Measurements from ENCODE around the gene ATXN10.

The ATXN10 gene

GRCh38 chr22:45645150-45645525 is 26.5 kb upstream of the ATXN10 start:
- no peak for DNase-seq (ENCODE audit: low read depth, low spot score)

GRCh38 chr22:45645526-45646414 is 25.9 kb upstream of the ATXN10 start:
- DNase-seq (ENCODE audit: low read depth, low spot score): no peak
- no peak overlapping the region for H3K27ac ChIP-seq (ENCODE audit: low read length)
- H3K36me3 ChIP-seq (ENCODE audit: control insufficient read depth, insufficient read depth, low read length): no peaks in the 10 kb centered on the region
- H3K9me3 ChIP-seq (ENCODE audit: control insufficient read depth, insufficient read depth, low read length): no peaks in the 10 kb centered on the region
- H3K4me3 ChIP-seq (ENCODE audit: low read length): no peak overlapping the region; the same call in 1 of the 2 replicates
- WGBS (ENCODE audit: insufficient coverage, insufficient read length): no CpG with 5 or more reads among the region's 54 CpGs
- H3K27me3 ChIP-seq (ENCODE audit: control insufficient read depth, insufficient read depth, low read length): no peaks in the 10 kb centered on the region; the same call in 1 of the 2 replicates
- peaks cover 3% of the 10 kb centered on the region for H3K4me1 ChIP-seq (ENCODE audit: control insufficient read depth, insufficient read depth, low read length)

More at GRCh38 chr22:45645150-45645525, 26.5 kb upstream of the ATXN10 start:
- Histone ChIP-seq H3K36me3 (ENCODE audit: control insufficient read depth, insufficient read depth, low read length) (no peaks in the 10 kb centered on the region), H3K27me3 (ENCODE audit: control insufficient read depth, insufficient read depth, low read length) (no peaks in the 10 kb centered on the region; the same call in 1 of the 2 replicates), H3K4me1 (ENCODE audit: control insufficient read depth, insufficient read depth, low read length) (peaks cover 3% of the 10 kb centered on the region), H3K9me3 (ENCODE audit: control insufficient read depth, insufficient read depth, low read length) (no peaks in the 10 kb centered on the region), H3K27ac (ENCODE audit: low read length) (no peak overlapping the region), H3K4me3 (ENCODE audit: low read length) (no peak overlapping the region; the same call in 1 of the 2 replicates)
- WGBS (ENCODE audit: insufficient coverage, insufficient read length): no CpG with 5 or more reads among the region's 16 CpGs

DNA sequence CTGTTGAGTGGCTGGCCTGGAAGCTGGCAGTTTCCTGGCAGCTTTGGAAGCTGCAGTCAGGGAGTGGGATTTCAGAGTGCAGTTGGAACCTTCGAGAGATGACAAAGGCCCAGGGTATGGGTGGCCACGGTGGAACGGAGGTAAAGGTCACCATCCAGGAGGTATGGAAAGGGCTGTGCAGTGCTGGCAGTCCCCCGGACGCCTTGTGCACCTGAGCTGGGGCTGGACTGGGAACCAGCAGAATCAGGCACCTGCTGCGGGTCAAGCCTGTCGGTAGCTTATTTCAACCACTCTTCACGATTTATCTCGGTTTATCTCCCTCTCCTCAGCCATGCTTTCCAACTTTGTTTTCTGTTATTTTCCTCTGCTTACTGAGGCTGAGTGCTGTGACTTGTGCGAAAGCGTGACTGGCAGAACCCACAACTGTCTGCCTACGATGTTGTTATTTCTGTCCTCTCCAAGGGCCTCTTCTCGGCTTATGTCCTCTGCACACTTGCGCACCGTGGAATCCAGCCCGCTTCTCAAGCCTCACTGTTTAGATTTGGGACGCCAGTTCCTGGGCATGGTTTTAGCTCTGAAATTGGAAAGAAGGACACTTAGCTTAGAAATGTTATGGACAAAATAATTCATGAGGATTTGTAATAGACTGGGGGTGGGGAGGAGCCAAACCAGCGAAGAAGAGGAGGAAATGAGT is 24.0 kb upstream of the ATXN10 start:
- Histone ChIP-seq H3K4me3 (ENCODE audit: low read length) (no peak overlapping the region), H3K36me3 (ENCODE audit: control insufficient read depth, insufficient read depth, low read length) (no peaks in the 10 kb centered on the region), H3K27me3 (ENCODE audit: control insufficient read depth, insufficient read depth, low read length) (no peaks in the 10 kb centered on the region; the same call in 1 of the 2 replicates), H3K9me3 (ENCODE audit: control insufficient read depth, insufficient read depth, low read length) (no peaks in the 10 kb centered on the region), H3K4me1 (ENCODE audit: control insufficient read depth, insufficient read depth, low read length) (peaks cover 3% of the 10 kb centered on the region), H3K27ac (ENCODE audit: low read length) (no peak overlapping the region)
- no peak for DNase-seq (ENCODE audit: low read depth, low spot score)
- WGBS (ENCODE audit: insufficient coverage, insufficient read length): no CpG with 5 or more reads among the region's 18 CpGs

- no peak overlapping the region for H3K27ac ChIP-seq (ENCODE audit: low read length)
- WGBS (ENCODE audit: insufficient coverage, insufficient read length): no CpG with 5 or more reads among the region's 24 CpGs
- H3K27me3 ChIP-seq (ENCODE audit: control insufficient read depth, insufficient read depth, low read length): peaks cover 2% of the 10 kb centered on the region; the same call in 1 of the 2 replicates
- no peak overlapping the region for H3K4me3 ChIP-seq (ENCODE audit: low read length)
- no peaks in the 10 kb centered on the region for H3K9me3 ChIP-seq (ENCODE audit: control insufficient read depth, insufficient read depth, low read length)
- H3K36me3 ChIP-seq (ENCODE audit: control insufficient read depth, insufficient read depth, low read length): no peaks in the 10 kb centered on the region
- peaks cover 3% of the 10 kb centered on the region for H3K4me1 ChIP-seq (ENCODE audit: control insufficient read depth, insufficient read depth, low read length)
- DNase-seq (ENCODE audit: low read depth, low spot score): no peak
Observed at GRCh38 chr22:45648301-45649117, 23.1 kb upstream of the ATXN10 start.

GRCh38 chr22:45649809-45650208 is 21.8 kb upstream of the ATXN10 start:
- H3K27me3 ChIP-seq (ENCODE audit: control insufficient read depth, insufficient read depth, low read length): peaks cover 2% of the 10 kb centered on the region; the same call in 1 of the 2 replicates
- DNase-seq (ENCODE audit: low read depth, low spot score): no peak
- H3K4me3 ChIP-seq (ENCODE audit: low read length): no peak overlapping the region
- peaks cover 3% of the 10 kb centered on the region for H3K4me1 ChIP-seq (ENCODE audit: control insufficient read depth, insufficient read depth, low read length)
- WGBS (ENCODE audit: insufficient coverage, insufficient read length): no CpG with 5 or more reads among the region's 6 CpGs
- no peaks in the 10 kb centered on the region for H3K36me3 ChIP-seq (ENCODE audit: control insufficient read depth, insufficient read depth, low read length)
- no peaks in the 10 kb centered on the region for H3K9me3 ChIP-seq (ENCODE audit: control insufficient read depth, insufficient read depth, low read length)
- H3K27ac ChIP-seq (ENCODE audit: low read length): no peak overlapping the region

DNA sequence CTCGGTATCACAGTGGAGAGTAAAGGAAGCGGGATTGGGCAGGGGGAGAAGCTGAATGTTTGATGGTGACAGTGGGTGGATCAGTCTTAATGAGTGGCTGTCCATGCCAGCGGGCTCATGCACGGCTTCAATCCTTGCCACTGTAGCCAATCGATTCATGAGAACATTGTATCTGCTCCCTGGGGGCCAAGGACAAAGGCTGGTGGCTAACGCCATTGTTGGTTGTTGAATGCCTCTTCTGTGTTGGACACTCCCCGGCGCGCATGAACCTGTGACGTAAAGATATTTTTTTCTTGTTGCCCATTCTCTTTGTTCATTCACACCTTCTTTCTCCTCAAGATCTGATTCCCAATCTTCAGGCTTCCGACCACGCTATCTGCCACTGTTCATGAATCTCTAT is 20.9 kb upstream of the ATXN10 start:
- WGBS (ENCODE audit: insufficient coverage, insufficient read length): no CpG with 5 or more reads among the region's 12 CpGs
- Histone ChIP-seq H3K27ac (ENCODE audit: low read length) (no peak overlapping the region), H3K27me3 (ENCODE audit: control insufficient read depth, insufficient read depth, low read length) (peaks cover 2% of the 10 kb centered on the region; the same call in 1 of the 2 replicates), H3K36me3 (ENCODE audit: control insufficient read depth, insufficient read depth, low read length) (no peaks in the 10 kb centered on the region), H3K4me3 (ENCODE audit: low read length) (no peak overlapping the region), H3K9me3 (ENCODE audit: control insufficient read depth, insufficient read depth, low read length) (no peaks in the 10 kb centered on the region), H3K4me1 (ENCODE audit: control insufficient read depth, insufficient read depth, low read length) (no peaks in the 10 kb centered on the region; the same call in 1 of the 2 replicates)
- no peak for DNase-seq (ENCODE audit: low read depth, low spot score)

GRCh38 chr22:45651931-45652528 is 19.6 kb upstream of the ATXN10 start:
- Histone ChIP-seq H3K4me3 (ENCODE audit: low read length) (no peak overlapping the region), H3K36me3 (ENCODE audit: control insufficient read depth, insufficient read depth, low read length) (no peaks in the 10 kb centered on the region), H3K4me1 (ENCODE audit: control insufficient read depth, insufficient read depth, low read length) (no peaks in the 10 kb centered on the region), H3K27me3 (ENCODE audit: control insufficient read depth, insufficient read depth, low read length) (peaks cover 2% of the 10 kb centered on the region; the same call in 1 of the 2 replicates), H3K9me3 (ENCODE audit: control insufficient read depth, insufficient read depth, low read length) (no peaks in the 10 kb centered on the region), H3K27ac (ENCODE audit: low read length) (no peak overlapping the region)
- WGBS (ENCODE audit: insufficient coverage, insufficient read length): no CpG with 5 or more reads among the region's 11 CpGs
- DNase-seq (ENCODE audit: low read depth, low spot score): no peak

- DNase-seq (ENCODE audit: low read depth, low spot score): no peak
- no CpG with 5 or more reads among the region's 2 CpGs for WGBS (ENCODE audit: insufficient coverage, insufficient read length)
Observed at GRCh38 chr22:45656577-45656976, 15.1 kb upstream of the ATXN10 start.

DNA sequence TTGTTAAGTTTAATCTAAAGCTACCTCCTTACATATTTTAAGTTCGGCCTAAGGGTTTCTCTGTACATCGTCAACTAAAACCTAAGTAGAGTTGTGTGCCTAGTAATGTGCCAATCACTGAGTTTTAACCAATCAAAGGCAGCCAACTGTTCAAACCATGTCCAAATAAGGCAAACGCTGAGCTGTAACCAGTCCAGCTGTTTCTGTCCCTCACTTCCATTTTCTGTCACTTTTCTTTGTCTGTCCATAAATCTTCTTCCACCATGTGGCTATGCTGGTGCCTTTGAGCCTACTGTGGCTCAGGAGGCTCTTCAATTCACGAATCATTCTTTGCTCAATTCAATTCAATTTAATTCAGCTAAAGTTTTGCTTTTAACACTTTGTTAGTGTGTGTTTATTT is 13.9 kb upstream of the ATXN10 start:
- Histone ChIP-seq H3K4me3 (ENCODE audit: low read length) (no peak overlapping the region), H3K9me3 (ENCODE audit: control insufficient read depth, insufficient read depth, low read length) (no peaks in the 10 kb centered on the region), H3K36me3 (ENCODE audit: control insufficient read depth, insufficient read depth, low read length) (no peaks in the 10 kb centered on the region), H3K27me3 (ENCODE audit: control insufficient read depth, insufficient read depth, low read length) (peaks cover 2% of the 10 kb centered on the region; the same call in 1 of the 2 replicates), H3K4me1 (ENCODE audit: control insufficient read depth, insufficient read depth, low read length) (no peaks in the 10 kb centered on the region), H3K27ac (ENCODE audit: low read length) (no peak overlapping the region)
- WGBS (ENCODE audit: insufficient coverage, insufficient read length): no CpG with 5 or more reads among the region's 4 CpGs
- no peak for DNase-seq (ENCODE audit: low read depth, low spot score)

More at GRCh38 chr22:45656577-45656976, 15.1 kb upstream of the ATXN10 start:
- Histone ChIP-seq H3K4me1 (ENCODE audit: control insufficient read depth, insufficient read depth, low read length) (no peaks in the 10 kb centered on the region), H3K36me3 (ENCODE audit: control insufficient read depth, insufficient read depth, low read length) (no peaks in the 10 kb centered on the region), H3K27me3 (ENCODE audit: control insufficient read depth, insufficient read depth, low read length) (peaks cover 2% of the 10 kb centered on the region; the same call in 1 of the 2 replicates), H3K9me3 (ENCODE audit: control insufficient read depth, insufficient read depth, low read length) (no peaks in the 10 kb centered on the region), H3K4me3 (ENCODE audit: low read length) (no peak overlapping the region), H3K27ac (ENCODE audit: low read length) (no peak overlapping the region)
